Measurements from ENCODE around the gene FMN2.
"Not testable (repeated sequence)": the region's sequence is repeated elsewhere in the genome, so short reads cannot be mapped to it uniquely, and the experiment has no call there.

The FMN2 gene

DNA sequence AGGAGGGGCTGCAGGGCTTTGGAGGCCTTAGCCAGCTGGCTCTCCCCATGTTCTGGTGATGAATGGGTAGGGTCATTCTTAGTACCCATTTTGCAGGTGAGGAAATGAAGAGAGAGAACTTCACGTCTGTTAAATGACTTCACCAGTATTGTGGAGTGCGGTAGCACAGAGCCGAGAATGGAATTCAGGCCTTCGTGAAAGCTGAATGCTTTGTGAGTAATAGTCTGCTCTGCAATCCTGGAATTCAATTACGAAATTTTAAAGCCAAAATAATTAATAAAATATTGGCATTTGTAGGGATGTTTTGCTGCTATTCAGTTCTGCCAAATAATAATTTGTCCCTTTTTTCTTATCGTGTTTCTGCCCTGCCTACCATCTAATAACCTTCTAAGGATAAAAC lies 322.6 kb downstream of the FMN2 start:
- Histone ChIP-seq H3K9me3 (ENCODE audit: control insufficient read depth, insufficient read depth, low read length) (no peaks in the 10 kb centered on the region), H3K79me2 (ENCODE audit: control insufficient read depth, low read length) (no peaks in the 10 kb centered on the region), H3K27ac (ENCODE audit: low read depth, low read length) (no peak overlapping the region), H3K4me2 (ENCODE audit: low read length) (no peak overlapping the region), H3K9me2 (replicated peaks; ENCODE audit: control insufficient read depth, low read length) (no peaks in the 10 kb centered on the region), H3F3A (ENCODE audit: control insufficient read depth, insufficient read depth) (no peaks in the 10 kb centered on the region), H3K4me3 (ENCODE audit: low read length) (no peak overlapping the region), H3K36me3 (ENCODE audit: control insufficient read depth, low read length) (no peaks in the 10 kb centered on the region), H4K20me1 (ENCODE audit: control insufficient read depth, insufficient read depth, low read depth, low read length) (no peaks in the 10 kb centered on the region), H3K27me3 (ENCODE audit: control insufficient read depth, low read length) (no peaks in the 10 kb centered on the region), H3K4me1 (ENCODE audit: control insufficient read depth, low read length) (no peaks in the 10 kb centered on the region)
- TF ChIP-seq, protein P1, sequence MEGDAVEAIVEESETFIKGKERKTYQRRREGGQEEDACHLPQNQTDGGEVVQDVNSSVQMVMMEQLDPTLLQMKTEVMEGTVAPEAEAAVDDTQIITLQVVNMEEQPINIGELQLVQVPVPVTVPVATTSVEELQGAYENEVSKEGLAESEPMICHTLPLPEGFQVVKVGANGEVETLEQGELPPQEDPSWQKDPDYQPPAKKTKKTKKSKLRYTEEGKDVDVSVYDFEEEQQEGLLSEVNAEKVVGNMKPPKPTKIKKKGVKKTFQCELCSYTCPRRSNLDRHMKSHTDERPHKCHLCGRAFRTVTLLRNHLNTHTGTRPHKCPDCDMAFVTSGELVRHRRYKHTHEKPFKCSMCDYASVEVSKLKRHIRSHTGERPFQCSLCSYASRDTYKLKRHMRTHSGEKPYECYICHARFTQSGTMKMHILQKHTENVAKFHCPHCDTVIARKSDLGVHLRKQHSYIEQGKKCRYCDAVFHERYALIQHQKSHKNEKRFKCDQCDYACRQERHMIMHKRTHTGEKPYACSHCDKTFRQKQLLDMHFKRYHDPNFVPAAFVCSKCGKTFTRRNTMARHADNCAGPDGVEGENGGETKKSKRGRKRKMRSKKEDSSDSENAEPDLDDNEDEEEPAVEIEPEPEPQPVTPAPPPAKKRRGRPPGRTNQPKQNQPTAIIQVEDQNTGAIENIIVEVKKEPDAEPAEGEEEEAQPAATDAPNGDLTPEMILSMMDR (IDR thresholded peaks at IDR 0.05; ENCODE audit: low read depth, low read length, poor library complexity, severe bottlenecking), result no peak
- TF ChIP-seq EZH2phosphoT487 (IDR thresholded peaks at IDR 0.05; ENCODE audit: borderline replicate concordance, low read length), result no peak

DNA sequence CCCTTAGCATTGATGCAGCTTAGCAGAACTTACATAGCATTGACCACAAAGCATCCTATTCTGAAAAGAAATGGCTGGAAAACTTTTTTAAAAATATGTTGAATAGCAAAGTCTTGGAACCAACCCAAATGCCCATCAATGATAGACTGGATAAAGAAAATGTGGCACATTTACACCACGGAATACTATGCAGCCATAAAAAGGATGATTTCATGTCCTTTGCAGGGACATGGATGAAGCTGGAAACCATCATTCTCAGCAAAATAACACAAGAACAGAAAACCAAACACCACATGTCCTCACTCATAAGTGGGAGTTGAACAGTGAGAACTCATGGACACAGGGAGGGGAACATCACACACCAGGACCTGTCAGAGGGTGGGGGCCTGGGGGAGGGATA lies 323.3 kb downstream of the FMN2 start:
- H3K27me3 ChIP-seq (ENCODE audit: control insufficient read depth, low read length); H3K4me3 ChIP-seq (ENCODE audit: low read length); H4K20me1 ChIP-seq (ENCODE audit: control insufficient read depth, insufficient read depth, low read depth, low read length); H3K9me2 ChIP-seq (replicated peaks; ENCODE audit: control insufficient read depth, low read length); H3K79me2 ChIP-seq (ENCODE audit: control insufficient read depth, low read length); H3K4me1 ChIP-seq (ENCODE audit: control insufficient read depth, low read length); H3K36me3 ChIP-seq (ENCODE audit: control insufficient read depth, low read length); H3K27ac ChIP-seq (ENCODE audit: low read depth, low read length); H3F3A ChIP-seq (ENCODE audit: control insufficient read depth, insufficient read depth); H3K9me3 ChIP-seq (ENCODE audit: control insufficient read depth, insufficient read depth, low read length); H3K4me2 ChIP-seq (ENCODE audit: low read length): not testable (repeated sequence)

DNA sequence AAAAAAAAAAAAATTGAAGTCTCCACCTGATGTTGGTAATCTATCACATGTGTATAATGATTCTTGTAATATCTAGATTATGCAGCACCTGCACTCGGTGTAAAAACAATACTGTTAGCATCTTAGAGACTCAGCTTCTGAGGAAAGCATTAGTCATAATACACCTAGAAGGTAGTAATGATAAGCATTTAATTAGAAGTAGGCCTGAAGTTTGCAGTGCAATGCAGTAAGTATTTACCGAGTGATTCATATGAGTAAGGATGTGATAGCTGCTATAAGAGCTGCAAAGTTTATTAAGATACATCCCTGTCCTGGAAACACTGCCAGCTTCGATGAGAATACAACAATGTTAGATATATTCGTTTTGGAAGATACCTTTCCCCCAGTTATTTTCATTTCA lies 323.8 kb downstream of the FMN2 start:
- Histone ChIP-seq H3F3A (ENCODE audit: control insufficient read depth, insufficient read depth) (no peaks in the 10 kb centered on the region), H3K79me2 (ENCODE audit: control insufficient read depth, low read length) (no peaks in the 10 kb centered on the region), H4K20me1 (ENCODE audit: control insufficient read depth, insufficient read depth, low read depth, low read length) (no peaks in the 10 kb centered on the region), H3K4me1 (ENCODE audit: control insufficient read depth, low read length) (no peaks in the 10 kb centered on the region), H3K9me3 (ENCODE audit: control insufficient read depth, insufficient read depth, low read length) (no peaks in the 10 kb centered on the region), H3K36me3 (ENCODE audit: control insufficient read depth, low read length) (no peaks in the 10 kb centered on the region), H3K27ac (ENCODE audit: low read depth, low read length) (no peak overlapping the region), H3K27me3 (ENCODE audit: control insufficient read depth, low read length) (no peaks in the 10 kb centered on the region), H3K9me2 (replicated peaks; ENCODE audit: control insufficient read depth, low read length) (no peaks in the 10 kb centered on the region), H3K4me3 (ENCODE audit: low read length) (no peak overlapping the region), H3K4me2 (ENCODE audit: low read length) (no peak overlapping the region)
- TF ChIP-seq, protein P1 (IDR thresholded peaks at IDR 0.05; ENCODE audit: low read depth, low read length, poor library complexity, severe bottlenecking), result no peak
- no peak for TF ChIP-seq EZH2phosphoT487 (IDR thresholded peaks at IDR 0.05; ENCODE audit: borderline replicate concordance, low read length)

DNA sequence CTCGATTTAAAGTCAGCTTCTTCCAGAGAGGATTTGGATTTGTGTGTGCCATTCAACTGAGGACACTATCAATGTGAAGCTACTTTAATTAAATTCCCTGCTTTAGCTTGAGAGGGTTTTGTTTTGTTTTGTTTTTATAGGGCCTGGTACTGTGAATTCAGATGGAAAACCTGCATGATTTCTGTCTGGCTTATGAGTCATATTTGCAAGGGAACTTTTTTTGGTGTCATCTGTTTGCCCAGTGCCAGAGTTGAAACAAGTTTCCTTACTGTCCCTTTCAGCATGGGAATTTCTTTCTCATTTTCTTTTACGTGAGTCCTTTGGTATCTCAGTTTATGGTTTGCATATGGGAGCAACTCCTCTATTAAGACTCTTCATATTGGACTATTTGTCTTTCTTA lies 325.6 kb downstream of the FMN2 start:
- H3K4me1 ChIP-seq (ENCODE audit: control insufficient read depth, low read length), result no peaks in the 10 kb centered on the region
- TF ChIP-seq, protein P1 (IDR thresholded peaks at IDR 0.05; ENCODE audit: low read depth, low read length, poor library complexity, severe bottlenecking), result no peak
- no peak for TF ChIP-seq EZH2phosphoT487 (IDR thresholded peaks at IDR 0.05; ENCODE audit: borderline replicate concordance, low read length)
- H3F3A ChIP-seq (ENCODE audit: control insufficient read depth, insufficient read depth), result no peaks in the 10 kb centered on the region

More for the DNA sequence above, 325.6 kb downstream of the FMN2 start:
- no peaks in the 10 kb centered on the region for H3K79me2 ChIP-seq (ENCODE audit: control insufficient read depth, low read length)
- no peak overlapping the region for H3K4me2 ChIP-seq (ENCODE audit: low read length)
- no peaks in the 10 kb centered on the region for H3K27me3 ChIP-seq (ENCODE audit: control insufficient read depth, low read length)
- H3K27ac ChIP-seq (ENCODE audit: low read depth, low read length), result no peak overlapping the region
- H3K4me3 ChIP-seq (ENCODE audit: low read length), result no peak overlapping the region
- no peaks in the 10 kb centered on the region for H3K9me3 ChIP-seq (ENCODE audit: control insufficient read depth, insufficient read depth, low read length)
- no peaks in the 10 kb centered on the region for H3K9me2 ChIP-seq (replicated peaks; ENCODE audit: control insufficient read depth, low read length)
- H4K20me1 ChIP-seq (ENCODE audit: control insufficient read depth, insufficient read depth, low read depth, low read length), result no peaks in the 10 kb centered on the region
- no peaks in the 10 kb centered on the region for H3K36me3 ChIP-seq (ENCODE audit: control insufficient read depth, low read length)

Data from DOHH2 (cell line).